MM.1S (cell line): ENCODE results near the gene KCTD15.

Experiments used
- CTCF ChIP-seq: fragments of 300-600 bp; sonication (generic); IDR thresholded peaks from 2 replicates; pipeline ENCODE4 v1.5.1; 2016; ENCODE audit warnings: antibody characterized with exemption, low read length, mixed read lengths
- EZH2 ChIP-seq: fragments of 300-600 bp; sonication (generic); optimal IDR thresholded peaks from 2 replicates; pipeline ENCODE3; 2017; ENCODE audit warnings: low read depth, mild to moderate bottlenecking, antibody characterized with exemption, low read length, mixed read lengths
- EZH2phosphoT487 ChIP-seq: fragments of 300-600 bp; sonication (generic); IDR thresholded peaks from 2 replicates; pipeline ENCODE4 v1.6.1; 2018; ENCODE audit warnings: antibody characterized with exemption, low read length

GRCh38 chr19:33804021-33804799 lies 7.5 kb downstream of the KCTD15 start:
- TF ChIP-seq EZH2 (no peak), CTCF (no peak), EZH2phosphoT487 (no peak)
